ENCODE measurements around the gene VEPH1. TPM values are rescaled to one million over a fixed set of nuclear protein-coding genes. Genes with fewer than 3 reads are reported as not detected.

VEPH1 gene
- total RNA-seq, 4 donors from 2014 or later = 0.48 to 11.7 (median 3.2) TPM

- ATAC-seq (ENCODE audit: low FRiP score) = no peak
- no peak for DNase-seq (ENCODE audit: low spot score)
Measured at GRCh38 chr3:157541506-157542236, 38.5 kb upstream of the VEPH1 start.

GRCh38 chr3:157540656-157541055 lies 37.4 kb upstream of the VEPH1 start:
- no peak for TF ChIP-seq CTCF (IDR thresholded peaks at IDR 0.05)
- ATAC-seq (ENCODE audit: low FRiP score) = no peak
- no peak for DNase-seq (ENCODE audit: low spot score)

More at GRCh38 chr3:157541506-157542236, 38.5 kb upstream of the VEPH1 start:
- TF ChIP-seq CTCF (IDR thresholded peaks at IDR 0.05) = no peak

- DNase-seq (ENCODE audit: low spot score) (no peak), ATAC-seq (ENCODE audit: low FRiP score) (no peak)
- TF ChIP-seq CTCF (IDR thresholded peaks at IDR 0.05) = no peak
Measured at GRCh38 chr3:157535667-157536066, 32.5 kb upstream of the VEPH1 start.

GRCh38 chr3:157534725-157535161 lies 31.5 kb upstream of the VEPH1 start:
- no peak for TF ChIP-seq CTCF (IDR thresholded peaks at IDR 0.05)
- ATAC-seq (ENCODE audit: low FRiP score) = no peak

GRCh38 chr3:157533298-157534070 lies 30.3 kb upstream of the VEPH1 start:
- DNase-seq (ENCODE audit: low spot score) = no peak
- TF ChIP-seq CTCF (IDR thresholded peaks at IDR 0.05) = no peak
- ATAC-seq (ENCODE audit: low FRiP score) = no peak

More at GRCh38 chr3:157534725-157535161, 31.5 kb upstream of the VEPH1 start:
- DNase-seq (ENCODE audit: low spot score) = no peak

- no peak for DNase-seq (ENCODE audit: low spot score)
- peak; percentile 82 for ATAC-seq (ENCODE audit: low FRiP score)
- no peak for TF ChIP-seq CTCF (IDR thresholded peaks at IDR 0.05)
Measured at GRCh38 chr3:157532529-157533297, 29.5 kb upstream of the VEPH1 start.

Data from omental fat pad (tissue), 4 donors.